NCI-H748 treated with DMSO at 0.1 percent for 48 hours (cell line): ENCODE measurements around the gene TFR2.

Experiments used
- DNase-seq: peaks from one replicate; lab custom pipeline; 2025; lab: John Stamatoyannopoulos, UW

Gene TFR2

DNA sequence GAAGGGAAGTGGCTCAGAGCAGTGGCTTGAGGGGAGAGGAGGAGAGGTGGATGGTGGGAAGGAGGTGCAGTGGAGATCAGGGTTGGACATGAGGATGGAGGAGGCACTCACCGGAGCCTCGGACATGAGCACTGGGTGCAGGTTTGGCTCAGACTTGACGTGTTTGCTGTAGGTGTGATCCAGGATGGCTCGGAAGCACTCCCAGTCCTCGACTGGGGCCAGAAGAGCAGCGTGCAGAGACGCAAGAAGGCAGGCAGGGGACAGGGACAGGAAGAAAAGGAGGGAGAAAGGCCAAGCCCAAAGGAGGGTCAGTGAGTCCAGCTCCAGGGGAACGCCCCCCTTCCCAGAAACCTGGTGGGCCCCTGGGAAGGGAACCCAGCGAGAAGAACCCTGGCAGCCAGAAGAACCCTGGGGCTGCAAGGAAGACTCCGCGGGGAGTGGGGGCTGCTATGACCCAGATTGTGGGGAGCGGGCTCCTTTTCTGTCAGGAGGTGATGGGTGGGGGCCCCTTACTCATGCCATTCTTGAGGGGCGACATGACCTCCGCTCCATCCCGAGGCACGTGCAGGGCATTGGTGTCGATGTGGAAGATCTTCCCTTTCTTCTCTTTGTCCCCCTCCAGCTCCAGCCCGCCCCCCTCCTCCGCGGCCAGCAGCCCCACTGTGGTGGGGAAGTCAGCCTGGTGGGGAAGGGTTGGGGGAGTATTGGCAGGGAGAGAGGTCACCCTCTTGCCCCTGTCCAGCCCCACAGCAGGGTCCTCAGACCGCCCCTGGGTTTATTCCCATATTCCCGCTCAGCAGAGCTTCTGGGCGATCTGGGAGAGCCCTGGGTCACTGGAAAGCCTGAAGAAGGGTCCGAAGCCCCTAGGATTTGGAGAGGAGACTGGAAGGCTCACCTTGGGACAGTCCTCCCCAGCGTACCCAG lies 13.8 kb upstream of the TFR2 start:
- DNase-seq: no peak

DNA sequence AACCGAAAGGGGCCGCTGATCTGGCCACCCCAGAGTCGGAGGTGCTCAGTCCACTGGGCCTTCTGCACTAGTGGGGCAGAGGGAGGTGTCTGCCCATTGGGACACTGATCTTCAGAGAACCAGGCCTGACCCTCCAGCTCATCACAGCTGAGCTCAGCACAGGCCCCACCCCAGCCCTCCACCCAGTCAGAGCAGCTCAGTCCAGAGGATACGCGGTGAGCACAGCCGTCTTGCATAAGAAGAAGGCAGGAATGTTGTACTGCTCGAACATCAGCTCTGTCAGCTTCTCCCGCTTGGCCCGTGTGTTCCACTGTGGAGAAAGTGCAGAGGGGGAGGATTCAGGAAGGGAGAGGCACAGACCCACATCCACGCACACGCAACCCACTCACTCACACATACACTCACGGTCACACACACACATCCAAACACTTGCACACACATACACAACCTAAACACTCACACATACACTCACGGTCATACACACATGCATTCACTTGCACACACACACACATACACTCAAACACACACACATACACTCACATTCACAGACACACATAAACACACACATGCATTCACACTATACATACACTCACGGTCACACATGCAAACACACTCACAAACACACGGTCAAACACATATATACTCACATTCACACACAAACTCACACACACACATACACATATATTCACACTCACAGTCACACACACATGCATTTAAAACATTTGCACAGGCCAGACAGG lies 8.6 kb upstream of the TFR2 start:
- no peak for DNase-seq

DNA sequence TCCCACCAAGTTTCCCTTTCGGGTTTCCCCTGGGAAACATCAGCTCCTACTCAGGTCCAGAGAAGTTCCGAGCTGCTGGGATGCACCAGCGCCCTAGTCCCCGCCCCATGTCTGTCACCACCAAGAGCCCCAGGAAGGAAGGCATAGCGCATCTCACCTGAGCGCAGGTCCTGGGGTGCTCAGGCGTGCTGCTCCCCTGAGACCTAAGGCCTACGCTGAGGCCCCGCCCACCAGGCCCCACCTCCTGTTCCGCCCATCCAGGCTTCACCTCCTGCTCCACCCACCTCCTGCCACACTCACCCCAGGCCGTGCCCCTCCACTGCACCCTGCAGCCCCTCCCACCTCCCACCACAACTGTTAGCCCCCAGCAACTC lies 1.2 kb upstream of the TFR2 start:
- no peak for DNase-seq

- DNase-seq: no peak
These were observed 645 bp upstream of the TFR2 start for GRCh38 chr7:100641860-100642533.

GRCh38 chr7:100640517-100641440 lies 573 bp downstream of the TFR2 start:
- no peak for DNase-seq

- no peak for DNase-seq
These were observed 1.3 kb downstream of the TFR2 start for GRCh38 chr7:100639995-100640516.

DNA sequence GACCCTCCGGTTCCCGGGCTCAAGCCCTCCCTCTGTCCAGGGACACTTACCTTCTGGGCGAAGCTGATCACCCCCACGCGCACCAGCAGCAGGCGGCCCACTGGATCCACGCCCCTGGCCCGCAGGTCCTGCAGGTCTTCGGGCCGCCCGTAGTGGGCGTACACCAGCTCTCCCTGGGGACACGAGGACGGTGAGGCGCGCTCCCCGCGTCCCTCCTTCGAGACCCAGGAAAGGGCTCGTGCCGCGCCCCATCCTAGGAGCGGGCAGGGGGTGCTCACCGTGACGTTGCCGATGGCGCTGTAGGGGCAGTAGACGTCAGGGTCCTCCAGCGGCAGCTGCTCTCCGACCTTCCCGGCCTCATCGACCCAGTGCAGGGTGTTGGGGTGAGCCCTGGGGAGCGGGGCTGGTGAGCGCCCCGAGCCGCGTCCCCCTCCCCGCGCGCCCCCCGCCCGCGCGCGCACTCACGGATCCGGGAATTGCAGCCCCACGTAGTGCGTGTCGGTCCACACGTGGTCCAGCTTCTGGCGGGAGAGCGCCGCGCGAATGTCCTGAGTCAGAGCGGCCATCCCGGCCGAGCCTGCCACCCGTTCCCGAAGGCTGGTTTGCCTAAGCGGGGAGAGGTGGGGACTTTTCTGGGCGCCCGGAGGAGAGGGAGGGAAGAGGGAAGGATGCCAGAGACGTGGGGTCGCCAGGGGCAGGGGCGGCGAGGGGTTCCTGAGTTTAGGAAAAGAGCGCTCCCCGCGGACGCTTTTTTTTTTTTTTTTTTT lies 8.2 kb downstream of the TFR2 start:
- DNase-seq: no peak

DNA sequence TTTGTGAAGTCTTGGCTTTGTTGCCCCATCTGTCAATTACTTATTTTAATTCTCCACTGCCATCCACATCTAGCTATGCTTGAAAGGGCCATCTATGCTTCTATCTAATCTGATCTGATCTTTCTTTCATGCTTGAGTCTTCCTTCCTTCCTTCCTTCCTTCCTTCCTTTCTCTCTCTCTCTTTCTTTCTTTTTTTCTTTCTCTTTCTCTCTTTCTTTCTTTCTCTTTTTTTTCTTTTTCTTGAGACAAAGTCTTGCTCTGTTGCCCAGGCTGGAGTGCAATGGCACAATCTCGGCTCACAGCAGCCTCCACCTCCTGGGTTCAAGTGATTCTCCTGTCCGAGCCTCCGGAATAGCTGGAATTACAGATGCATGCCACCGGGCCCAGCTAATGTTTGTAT lies 11.3 kb downstream of the TFR2 start:
- no peak for DNase-seq

GRCh38 chr7:100629117-100629716 lies 12.1 kb downstream of the TFR2 start:
- DNase-seq: peak; percentile 5

DNA sequence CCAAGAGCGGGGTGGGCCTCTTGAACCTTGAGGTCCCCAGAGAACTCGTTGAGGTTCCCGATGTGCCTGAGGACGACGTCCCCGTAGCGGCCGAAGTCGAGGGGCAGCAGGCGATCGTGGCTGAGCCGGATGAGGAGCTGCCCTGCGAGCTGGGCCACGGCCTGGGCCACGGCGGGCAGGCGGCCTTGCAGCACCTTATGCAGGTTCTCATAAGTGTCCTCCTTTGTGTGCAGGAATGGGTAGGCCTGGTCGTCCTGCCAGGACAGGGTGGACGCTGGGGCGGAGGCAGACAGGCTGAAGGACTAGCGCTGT lies 14.2 kb downstream of the TFR2 start:
- no peak for DNase-seq

GRCh38 chr7:100626530-100627237 lies 14.7 kb downstream of the TFR2 start:
- DNase-seq: peak; percentile 73

GRCh38 chr7:100626055-100626454 lies 15.3 kb downstream of the TFR2 start:
- DNase-seq: no peak

- DNase-seq: no peak
These were observed 17.2 kb downstream of the TFR2 start for GRCh38 chr7:100623951-100624824.

- DNase-seq: no peak
These were observed 19.8 kb downstream of the TFR2 start for GRCh38 chr7:100621554-100621953.

GRCh38 chr7:100620804-100621203 lies 20.5 kb downstream of the TFR2 start:
- no peak for DNase-seq

DNA sequence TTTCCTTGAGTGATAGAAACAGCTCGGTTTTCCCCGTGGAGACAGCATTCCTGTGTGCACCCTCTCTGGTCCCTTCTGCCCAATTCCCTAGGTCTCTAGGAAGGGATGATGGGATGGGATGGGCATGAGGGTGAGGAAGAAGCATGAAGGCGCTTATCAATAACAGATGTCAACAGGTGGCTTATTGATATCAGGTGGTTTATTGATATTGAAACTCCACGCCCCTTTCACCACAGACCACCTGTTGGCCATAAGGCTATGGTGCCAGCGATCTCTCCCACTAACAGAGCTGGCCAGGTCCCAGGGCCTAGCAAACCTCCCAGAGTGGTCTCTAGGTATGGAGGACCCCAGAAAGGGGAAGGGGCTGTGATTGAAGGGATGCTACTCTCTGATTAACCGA lies 21.1 kb downstream of the TFR2 start:
- no peak for DNase-seq

- no peak for DNase-seq
These were observed 27.0 kb downstream of the TFR2 start for GRCh38 chr7:100614308-100614861.

- no peak for DNase-seq
These were observed 27.8 kb downstream of the TFR2 start for GRCh38 chr7:100613412-100614175.
